ENCODE results near the gene KLHDC10. TPM values are rescaled to one million over a fixed set of nuclear protein-coding genes. Genes with fewer than 3 reads are reported as not detected.

Gene KLHDC10
- total RNA-seq, 2 experiments from 2014 or later = 12.8 to 14.3 TPM

GRCh38 chr7:130096243-130096827 is 26.0 kb downstream of the KLHDC10 start:
- H3K4me3 Mint-ChIP-seq = no peak overlapping the region
- H3K36me3 Mint-ChIP-seq (ENCODE audit: low read depth) = no peaks in the 10 kb centered on the region
- no peak overlapping the region for H3K27ac Mint-ChIP-seq
- TF ChIP-seq CTCF (IDR thresholded peaks at IDR 0.05) = no peak
- intact Hi-C loops (cut with micrococcal nuclease) = no loop called here
- no peaks in the 10 kb centered on the region for H3K27me3 Mint-ChIP-seq
- H3K9me3 Mint-ChIP-seq = no peaks in the 10 kb centered on the region
- ATAC-seq (no peak), DNase-seq (no peak)
- CTCF ChIA-PET = interaction anchor here (0.9 to 2.5 kb wide), 4 partner anchors 12 to 32 kb away, joined by 3 to 8 read pairs (median 4); no protein-coding TSS in a partner anchor
- POLR2A ChIA-PET = interaction anchor here (1.0 kb wide), 2 partner anchors 109 to 116 kb away, joined by 3 read pairs; partner anchors contain the start of gene TMEM209
- peaks cover 6% of the 10 kb centered on the region for H3K4me1 Mint-ChIP-seq (ENCODE audit: low read depth)

- POLR2A ChIA-PET = no interaction called here
- DNase-seq = no peak
- no peak overlapping the region for H3K27ac Mint-ChIP-seq
- H3K36me3 Mint-ChIP-seq (ENCODE audit: low read depth) = no peaks in the 10 kb centered on the region
- intact Hi-C loops (cut with micrococcal nuclease) = no loop called here
- no peaks in the 10 kb centered on the region for H3K4me1 Mint-ChIP-seq (ENCODE audit: low read depth)
- H3K9me3 Mint-ChIP-seq = no peaks in the 10 kb centered on the region
- TF ChIP-seq CTCF (IDR thresholded peaks at IDR 0.05) = no peak
- ATAC-seq = no peak
- CTCF ChIA-PET = interaction anchor here (2.1 kb wide), 1 partner anchor 15 kb away, joined by 7 read pairs; no protein-coding TSS in a partner anchor
- no peak overlapping the region for H3K4me3 Mint-ChIP-seq
- no peaks in the 10 kb centered on the region for H3K27me3 Mint-ChIP-seq
These were observed 29.0 kb downstream of the KLHDC10 start for GRCh38 chr7:130099331-130099730.

GRCh38 chr7:130102588-130102987 is 32.3 kb downstream of the KLHDC10 start:
- POLR2A ChIA-PET = no interaction called here
- DNase-seq (no peak), ATAC-seq (no peak)
- CTCF ChIA-PET = interaction anchor here (1.6 kb wide), 1 partner anchor 18 kb away, joined by 4 read pairs; no protein-coding TSS in a partner anchor
- TF ChIP-seq CTCF (IDR thresholded peaks at IDR 0.05) = no peak
- intact Hi-C loops (cut with micrococcal nuclease) = no loop called here
- Mint-ChIP-seq H3K36me3 (ENCODE audit: low read depth) (no peaks in the 10 kb centered on the region), H3K4me1 (ENCODE audit: low read depth) (no peaks in the 10 kb centered on the region), H3K4me3 (no peak overlapping the region), H3K9me3 (no peaks in the 10 kb centered on the region), H3K27ac (no peak overlapping the region), H3K27me3 (no peaks in the 10 kb centered on the region)

- H3K4me1 Mint-ChIP-seq (ENCODE audit: low read depth) = no peaks in the 10 kb centered on the region
- peaks cover 1% of the 10 kb centered on the region for H3K36me3 Mint-ChIP-seq (ENCODE audit: low read depth)
- ChIA-PET CTCF (no interaction called here), POLR2A (no interaction called here)
- no peak overlapping the region for H3K4me3 Mint-ChIP-seq
- no peak for ATAC-seq
- H3K27me3 Mint-ChIP-seq = no peaks in the 10 kb centered on the region
- TF ChIP-seq CTCF (IDR thresholded peaks at IDR 0.05) = no peak
- intact Hi-C loops (cut with micrococcal nuclease) = no loop called here
- no peak for DNase-seq
- no peak overlapping the region for H3K27ac Mint-ChIP-seq
- no peaks in the 10 kb centered on the region for H3K9me3 Mint-ChIP-seq
These were observed 37.8 kb downstream of the KLHDC10 start for GRCh38 chr7:130107949-130108674.

- Mint-ChIP-seq H3K27ac (no peak overlapping the region), H3K4me1 (ENCODE audit: low read depth) (no peaks in the 10 kb centered on the region), H3K36me3 (ENCODE audit: low read depth) (peaks cover 1% of the 10 kb centered on the region), H3K4me3 (no peak overlapping the region), H3K27me3 (no peaks in the 10 kb centered on the region), H3K9me3 (no peaks in the 10 kb centered on the region)
- DNase-seq (no peak), ATAC-seq (no peak)
- intact Hi-C loops (cut with micrococcal nuclease) = no loop called here
- no peak for TF ChIP-seq CTCF (IDR thresholded peaks at IDR 0.05)
- ChIA-PET POLR2A (no interaction called here), CTCF (no interaction called here)
These were observed 38.5 kb downstream of the KLHDC10 start for GRCh38 chr7:130108809-130109208.
